Measurements from ENCODE around the gene ECEL1.

Gene ECEL1

DNA sequence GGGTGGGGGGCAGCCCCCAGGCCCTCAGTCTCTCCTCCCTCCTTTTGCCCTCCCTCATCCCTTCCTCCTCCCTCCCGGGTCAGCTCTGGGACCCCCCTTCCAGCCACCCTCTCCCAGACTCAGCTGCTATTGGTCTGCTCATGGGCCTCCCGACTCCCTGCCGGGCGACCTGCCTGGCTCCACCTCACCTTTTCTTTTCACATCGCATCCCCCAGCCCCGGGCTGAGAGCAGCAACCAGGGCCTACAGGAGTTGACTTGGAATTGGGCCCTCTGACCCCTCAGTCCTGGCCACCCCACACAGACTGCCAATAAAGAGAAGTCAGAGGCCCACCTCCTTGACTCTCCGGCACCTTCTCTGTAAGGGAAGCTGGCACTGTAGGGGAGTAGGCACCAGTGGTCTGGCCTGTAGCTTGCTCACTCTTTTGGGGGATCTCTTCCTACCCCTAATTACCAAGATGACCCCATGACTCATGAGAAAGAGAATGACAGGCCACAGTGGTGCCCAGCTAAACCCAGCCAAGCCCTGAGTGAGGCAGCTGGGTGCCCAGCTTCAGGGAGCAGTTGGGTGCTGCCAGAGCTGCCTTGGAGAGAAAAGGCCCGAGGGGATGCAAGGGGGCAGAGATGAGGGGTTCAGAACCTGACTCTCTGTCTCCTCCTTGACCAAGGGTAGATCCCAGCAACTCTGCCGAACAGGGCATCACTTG is 2.0 kb upstream of the ECEL1 start:
- H2AFZ ChIP-seq (ENCODE audit: low read depth, low read length), result no peak overlapping the region
- ATAC-seq (ENCODE audit: insufficient read depth, low read depth) (no peak), DNase-seq (no peak)
- no peaks in the 10 kb centered on the region for H3K9me3 ChIP-seq (ENCODE audit: insufficient read depth, low read length, severe bottlenecking)
- H3K4me1 ChIP-seq (ENCODE audit: insufficient read depth, low read length), result no peaks in the 10 kb centered on the region
- no peak overlapping the region for H3K9ac ChIP-seq (ENCODE audit: low read depth, low read length)
- H3K27ac ChIP-seq (ENCODE audit: low read length), result no peak overlapping the region
- H4K20me1 ChIP-seq (ENCODE audit: insufficient read depth, low read length), result no peaks in the 10 kb centered on the region; the same call in none of the 2 replicates
- TF ChIP-seq EZH2 (IDR thresholded peaks at IDR 0.05; ENCODE audit: borderline replicate concordance, low read depth, low read length, severe bottlenecking) (no peak), CTCF (IDR thresholded peaks at IDR 0.05; ENCODE audit: borderline replicate concordance, extremely low read depth, low read length, poor library complexity, severe bottlenecking) (no peak)
- no peaks in the 10 kb centered on the region for H3K36me3 ChIP-seq (ENCODE audit: insufficient read depth, low read length)
- no peak overlapping the region for H3K4me3 ChIP-seq (ENCODE audit: low read depth in 1 of 2, low read length in 2 of 2)
- H3K79me2 ChIP-seq (ENCODE audit: insufficient read depth, low read length), result no peaks in the 10 kb centered on the region
- no peak overlapping the region for H3K4me2 ChIP-seq (ENCODE audit: insufficient read depth, low read length)
- H3K27me3 ChIP-seq (ENCODE audit: insufficient read depth, low read length, poor library complexity), result no peaks in the 10 kb centered on the region

- no peaks in the 10 kb centered on the region; the same call in none of the 2 replicates for H4K20me1 ChIP-seq (ENCODE audit: insufficient read depth, low read length)
- DNase-seq (no peak), ATAC-seq (ENCODE audit: insufficient read depth, low read depth) (no peak)
- H3K9ac ChIP-seq (ENCODE audit: low read depth, low read length), result no peak overlapping the region
- no peaks in the 10 kb centered on the region for H3K27me3 ChIP-seq (ENCODE audit: insufficient read depth, low read length, poor library complexity)
- H3K36me3 ChIP-seq (ENCODE audit: insufficient read depth, low read length), result no peaks in the 10 kb centered on the region
- no peak overlapping the region for H3K27ac ChIP-seq (ENCODE audit: low read length)
- H3K4me1 ChIP-seq (ENCODE audit: insufficient read depth, low read length), result no peaks in the 10 kb centered on the region
- no peak overlapping the region for H3K4me2 ChIP-seq (ENCODE audit: insufficient read depth, low read length)
- no peak for TF ChIP-seq EZH2 (IDR thresholded peaks at IDR 0.05; ENCODE audit: borderline replicate concordance, low read depth, low read length, severe bottlenecking)
- no peak for TF ChIP-seq CTCF (IDR thresholded peaks at IDR 0.05; ENCODE audit: borderline replicate concordance, extremely low read depth, low read length, poor library complexity, severe bottlenecking)
- H3K79me2 ChIP-seq (ENCODE audit: insufficient read depth, low read length), result no peaks in the 10 kb centered on the region
- H3K9me3 ChIP-seq (ENCODE audit: insufficient read depth, low read length, severe bottlenecking), result no peaks in the 10 kb centered on the region
- no peak overlapping the region for H2AFZ ChIP-seq (ENCODE audit: low read depth, low read length)
- no peak overlapping the region for H3K4me3 ChIP-seq (ENCODE audit: low read depth in 1 of 2, low read length in 2 of 2)
Observed at GRCh38 chr2:232488721-232489300, 1.2 kb upstream of the ECEL1 start.

- no peak for DNase-seq
- no peak overlapping the region for H2AFZ ChIP-seq (ENCODE audit: low read depth, low read length)
- H3K27me3 ChIP-seq (ENCODE audit: insufficient read depth, low read length, poor library complexity), result no peaks in the 10 kb centered on the region
Observed at GRCh38 chr2:232488097-232488711, 570 bp upstream of the ECEL1 start.

More at GRCh38 chr2:232488097-232488711, 570 bp upstream of the ECEL1 start:
- H3K4me3 ChIP-seq (ENCODE audit: low read depth in 1 of 2, low read length in 2 of 2), result no peak overlapping the region
- no peak for ATAC-seq (ENCODE audit: insufficient read depth, low read depth)
- H4K20me1 ChIP-seq (ENCODE audit: insufficient read depth, low read length), result no peaks in the 10 kb centered on the region; the same call in none of the 2 replicates
- no peaks in the 10 kb centered on the region for H3K9me3 ChIP-seq (ENCODE audit: insufficient read depth, low read length, severe bottlenecking)
- no peak overlapping the region for H3K4me2 ChIP-seq (ENCODE audit: insufficient read depth, low read length)
- no peaks in the 10 kb centered on the region for H3K4me1 ChIP-seq (ENCODE audit: insufficient read depth, low read length)
- TF ChIP-seq CTCF (IDR thresholded peaks at IDR 0.05; ENCODE audit: borderline replicate concordance, extremely low read depth, low read length, poor library complexity, severe bottlenecking) (no peak), EZH2 (IDR thresholded peaks at IDR 0.05; ENCODE audit: borderline replicate concordance, low read depth, low read length, severe bottlenecking) (no peak)
- no peak overlapping the region for H3K9ac ChIP-seq (ENCODE audit: low read depth, low read length)
- no peaks in the 10 kb centered on the region for H3K79me2 ChIP-seq (ENCODE audit: insufficient read depth, low read length)
- H3K36me3 ChIP-seq (ENCODE audit: insufficient read depth, low read length), result no peaks in the 10 kb centered on the region
- H3K27ac ChIP-seq (ENCODE audit: low read length), result no peak overlapping the region

All from DND-41 (cell line).